K562 (cell line): Measurements from ENCODE around the gene IL17F. TPM values are rescaled to one million over a fixed set of nuclear protein-coding genes. Genes with fewer than 3 reads are reported as not detected.

Experiments
- ATAC-seq: fragments of 200-7000 bp; cut with Tn5 transposase; 3 replicates; pipeline ENCODE4 v1.9.1; 2020; ENCODE audit warnings: moderate library complexity
- BruUV-seq: library from RNA; stranded (reverse); fragments of 400-500 nt; replicated peaks from 2 replicates; lab custom pipeline; 2021; lab: Mats Ljungman, UMichigan
- CTCF ChIA-PET: fragments of 300-600 bp; formaldehyde crosslinking; extraction: SDS; loops from one replicate; lab custom pipeline; 2021; ENCODE audit warnings: low intra/inter-chr PET ratio; lab: Yijun Ruan, JAX
- POLR2A ChIA-PET: fragments of 300-600, 350-650 bp; sonication (Branson Sonifier 250); formaldehyde crosslinking; extraction: SDS; loops from one replicate; lab custom pipeline; 2021; ENCODE audit warnings: antibody characterized with exemption, inconsistent platforms; lab: Yijun Ruan, JAX
- DNase-seq, 4 experiments: peaks; one replicate each; pipeline versions ENCODE4 v3.0.0 to v3.0.0-alpha.2; 2011 to 2018; ENCODE audit warnings: low spot score in 3 of 4, mixed read lengths in 3 of 4; ENCODE audit errors: extremely low read depth in 1 of 4
- FAIRE-seq: peaks from 2 replicates; lab custom pipeline; 2011; peaks lifted over from hg19 to GRCh38; lab: Jason Lieb, UNC
- H2AFZ ChIP-seq: 2 replicates; pipeline ENCODE4 v1.6.0; 2011; ENCODE audit warnings: low read depth, low read length, control low read depth, inconsistent platforms
- H3K27ac ChIP-seq: fragments of 200-600 bp; 3 replicates; pipeline ENCODE4 v1.8.0; 2011; ENCODE audit warnings: low read depth, mild to moderate bottlenecking, control low read depth, inconsistent platforms, low read length, moderate library complexity, mixed read lengths; ENCODE audit errors: extremely low read depth
- H3K27me3 ChIP-seq, 2 experiments: fragments of 300-600 bp in 1 of 2; 2 replicates in 1 of 2; 3 replicates in 1 of 2; pipeline versions ENCODE4 v1.6.0 to v1.8.0; 2011; ENCODE audit warnings: inconsistent platforms in 2 of 2, low read length in 2 of 2, mild to moderate bottlenecking in 1 of 2, mixed read lengths in 1 of 2, moderate library complexity in 1 of 2; ENCODE audit not compliant: control insufficient read depth in 2 of 2, insufficient read depth in 2 of 2
- H3K36me3 ChIP-seq: fragments of 300-600 bp; 3 replicates; pipeline ENCODE4 v1.8.0; 2011; ENCODE audit warnings: mild to moderate bottlenecking, low read length, inconsistent platforms; ENCODE audit not compliant: control insufficient read depth, insufficient read depth
- H3K4me1 ChIP-seq, 2 experiments: fragments of 200-600 bp in 1 of 2; replicated peaks in 1 of 2; 2 replicates in 1 of 2; 3 replicates in 1 of 2; pipeline versions ENCODE4 v1.5.1 to v1.8.0; 2011; ENCODE audit warnings: inconsistent platforms in 2 of 2, low read length in 2 of 2, mild to moderate bottlenecking in 1 of 2, mixed read lengths in 1 of 2, moderate library complexity in 1 of 2; ENCODE audit not compliant: control insufficient read depth in 2 of 2, insufficient read depth in 2 of 2
- H3K4me2 ChIP-seq: 2 replicates; pipeline ENCODE4 v1.6.1; 2011; ENCODE audit warnings: low read length, control low read depth, inconsistent platforms, mixed read lengths; ENCODE audit not compliant: insufficient read depth
- H3K4me3 ChIP-seq: fragments of 200-600 bp; sonication (generic), shearing (Covaris generic); 2 replicates; pipeline ENCODE4 v1.5.1; 2016; ENCODE audit warnings: control low read depth, inconsistent platforms
- H3K79me2 ChIP-seq: fragments of 200-600 bp; 3 replicates; pipeline ENCODE4 v1.8.0; 2011; ENCODE audit warnings: low read length, inconsistent platforms; ENCODE audit not compliant: control insufficient read depth, insufficient read depth
- H3K9ac ChIP-seq, 2 experiments: 2 replicates each; pipeline versions ENCODE4 v1.6.0 to v1.6.1; 2011; ENCODE audit warnings: low read depth in 2 of 2, low read length in 2 of 2, control low read depth in 1 of 2, inconsistent platforms in 1 of 2, mild to moderate bottlenecking in 1 of 2, mixed read lengths in 1 of 2; ENCODE audit not compliant: insufficient read depth in 1 of 2
- H3K9me1 ChIP-seq: one replicate; pipeline ENCODE4 v1.6.0; 2011; ENCODE audit warnings: inconsistent platforms, mild to moderate bottlenecking, low read length, moderate library complexity; ENCODE audit not compliant: control insufficient read depth, insufficient read depth
- H3K9me3 ChIP-seq: replicated peaks from 2 replicates; pipeline ENCODE4 v1.5.1; 2011; ENCODE audit warnings: low read depth, low read length, inconsistent platforms; ENCODE audit not compliant: control insufficient read depth, insufficient read depth
- H4K20me1 ChIP-seq: replicated peaks from 2 replicates; pipeline ENCODE4 v1.6.1; 2011; ENCODE audit warnings: low read length, inconsistent platforms, mixed read lengths; ENCODE audit not compliant: control insufficient read depth, insufficient read depth
- BHLHE40 ChIP-seq: IDR thresholded peaks from 2 replicates; pipeline ENCODE4 v1.6.1; 2011; ENCODE audit warnings: low read length, improper control_type of control experiment
- KDM1A ChIP-seq, 2 experiments: fragments of 450-650 bp; IDR thresholded peaks; 2 replicates each; pipeline ENCODE4 v1.6.1; 2016; ENCODE audit warnings: mild to moderate bottlenecking in 2 of 2
- MYBL2 ChIP-seq, 2 experiments: fragments of 450-650 bp in 1 of 2; sonication (generic) in 1 of 2; formaldehyde crosslinking in 1 of 2; IDR thresholded peaks; 2 replicates each; pipeline versions ENCODE4 v1.6.1 to v1.8.1; 2017 to 2022; ENCODE audit warnings: borderline replicate concordance in 1 of 2, inconsistent platforms in 1 of 2, low read depth in 1 of 2, mild to moderate bottlenecking in 1 of 2, missing genetic modification reagents in 1 of 2, moderate library complexity in 1 of 2
- SP2 ChIP-seq: IDR thresholded peaks from 2 replicates; pipeline ENCODE4 v1.6.1; 2011; ENCODE audit warnings: mild to moderate bottlenecking, low read depth, low read length, moderate library complexity; ENCODE audit not compliant: poor library complexity, severe bottlenecking; ENCODE audit errors: extremely low read depth
- STAG1 ChIP-seq: sonication (generic); formaldehyde crosslinking; IDR thresholded peaks from 2 replicates; pipeline ENCODE4 v1.5.0; 2020; ENCODE audit warnings: missing genetic modification reagents, borderline replicate concordance
- XRCC5 ChIP-seq: fragments of 200-400 bp; formaldehyde crosslinking; IDR thresholded peaks from 2 replicates; pipeline ENCODE4 v1.6.1; 2017; ENCODE audit warnings: low read depth, mild to moderate bottlenecking, low read length
- ZEB2 ChIP-seq: fragments of 450-650 bp; IDR thresholded peaks from 2 replicates; pipeline ENCODE4 v1.6.1; 2016
- ZFP1 ChIP-seq: fragments of 450-650 bp; formaldehyde crosslinking; IDR thresholded peaks from 2 replicates; pipeline ENCODE4 v1.4.0; 2020; ENCODE audit warnings: mild to moderate bottlenecking, mixed read lengths
- ZNF274 ChIP-seq: IDR thresholded peaks from 2 replicates; pipeline ENCODE4 v1.6.1; 2011; ENCODE audit warnings: low read depth, mild to moderate bottlenecking, low read length, moderate library complexity, borderline replicate concordance
- ZNF444 ChIP-seq: fragments of 250-450 bp; sonication (Bioruptor Pico); IDR thresholded peaks from 2 replicates; pipeline ENCODE4 v1.4.0; 2020; ENCODE audit warnings: mild to moderate bottlenecking, moderate library complexity
- ZNF518B ChIP-seq: fragments of 250-450 bp; sonication (Bioruptor Pico); IDR thresholded peaks from 2 replicates; pipeline ENCODE4 v1.5.0; 2021; ENCODE audit warnings: mild to moderate bottlenecking, moderate library complexity
- WGBS: fragments of 100-300 bp; shearing (Covaris generic); methylation state at CpG from one replicate; pipeline ENCODE4 v1.1.6; 2016; ENCODE audit warnings: low coverage, mixed read lengths; ENCODE audit not compliant: insufficient coverage; ENCODE audit errors: missing lambda C conversion rate; 5-methylcytosine and 5-hydroxymethylcytosine counted together
- in situ Hi-C: fragments of 300-500 bp; cut with MboI; formaldehyde crosslinking; loops from 4 replicates; pipeline ENCODE4 v1.15.0; 2018; ENCODE audit warnings: inconsistent platforms, mixed read lengths
- intact Hi-C: fragments of 100-400 bp; cut with micrococcal nuclease; formaldehyde crosslinking; loops from 2 replicates; pipeline ENCODE4 v1.14.2; 2022
- polyA plus RNA-seq, 8 experiments: library from polyadenylated mRNA; depleted of rRNA in 4 of 8; stranded (reverse) in 5 of 8; unstranded in 3 of 8; fragments of >200 nt; fragmentation: Nextera tagmentation in 2 of 8; fragmentation: Illumina TruSeq in 1 of 8; extraction: Ambion mirVana in 2 of 8; extraction: Trizol in 1 of 8; gene quantifications; 2 replicates each; pipeline versions ENCODE4 v1.2.1 to v1.2.3, GENCODE V29; 2011 to 2014; ENCODE audit warnings: inconsistent platforms in 1 of 8, missing spikeins in 1 of 8
- total RNA-seq, 7 experiments: library from RNA; depleted of rRNA in 6 of 7; stranded (reverse); fragments of >200 nt in 6 of 7; fragmentation: Illumina TruSeq in 2 of 7; extraction: Trizol in 2 of 7; gene quantifications; 2 replicates each; pipeline versions ENCODE4 v1.2.1 to v1.2.3, GENCODE V29; 2011 to 2021; ENCODE audit warnings: low replicate concordance in 1 of 7

Gene IL17F
- total and polyA plus RNA-seq, 9 of the 15 experiments (the other 6 are each of a cell fraction or from before 2014, with no cell fraction given): not detected

GRCh38 chr6:52288841-52289240 is 44.5 kb upstream of the IL17F start:
- CTCF ChIA-PET: no interaction called here
- Histone ChIP-seq H3K9me1 (no peaks in the 10 kb centered on the region), H3K79me2 (peaks cover 8% of the 10 kb centered on the region), H3K27ac (no peak overlapping the region), H3K4me1 (peaks cover 3 to 20% of the 10 kb centered on the region in 2 experiments; a peak in 4 of 5 replicates), H3K9ac (no peak overlapping the region), H3K4me3 (no peak overlapping the region), H3K4me2 (no peak overlapping the region), H3K36me3 (no peaks in the 10 kb centered on the region)
- POLR2A ChIA-PET: no interaction called here
- intact Hi-C loops: loop anchor here (5.0 to 10.0 kb wide), 2 partner anchors 226 to 288 kb away; partner anchors contain the start of gene TRAM2
- no peak for DNase-seq
- FAIRE-seq: no peak
- TF ChIP-seq KDM1A (IDR thresholded peaks at IDR 0.05): 0 out of 4 replicates have a peak, but pooled peaks of 1 of the 2 experiments have one; percentile 17
- TF ChIP-seq ZFP1: no peak
- no peak for TF ChIP-seq SP2
- TF ChIP-seq, all 486 proteins: peak for 1
- WGBS: 49% methylated on average over 2 of the region's 2 CpGs
- ATAC-seq: no peak
- Histone ChIP-seq H4K20me1 (no peaks in the 10 kb centered on the region), H3K27me3 (no peaks in the 10 kb centered on the region), H2AFZ (no peak overlapping the region), H3K9me3 (no peaks in the 10 kb centered on the region)
- in situ Hi-C loops: no loop called here
- BruUV-seq: no TSS peak

- no peak for ATAC-seq
- peaks cover 4% of the 10 kb centered on the region for H3K36me3 ChIP-seq
- H3K4me2 ChIP-seq: no peak overlapping the region
- CTCF ChIA-PET: interaction anchor here (2.8 kb wide), 1 partner anchor 112 kb away, joined by 24 read pairs; no protein-coding TSS in a partner anchor
- intact Hi-C loops: loop anchor here (5.0 to 10.0 kb wide), 2 partner anchors 227 to 289 kb away; partner anchors contain the start of gene TRAM2
- H2AFZ ChIP-seq: peak overlapping the region; percentile 29; the same call in 1 of the 2 replicates
- no peaks in the 10 kb centered on the region for H3K27me3 ChIP-seq
- BruUV-seq: no TSS peak
- FAIRE-seq: no peak
- DNase-seq: no peak
- no peak overlapping the region for H3K9ac ChIP-seq
- TF ChIP-seq ZNF274 (no peak), MYBL2 (IDR thresholded peaks at IDR 0.05; ENCODE audit: low read depth) (no peak), MYBL2 (CRISPR knock-in tag; IDR thresholded peaks at IDR 0.05; ENCODE audit: borderline replicate concordance) (no peak), XRCC5 (no peak), ZEB2 (no peak), STAG1 (CRISPR knock-in tag) (no peak), ZNF518B (no peak), ZNF444 (CRISPR knock-in tag) (no peak), BHLHE40 (no peak)
- no peak overlapping the region for H3K27ac ChIP-seq
- H3K4me3 ChIP-seq: no peak overlapping the region
- peaks cover 14% of the 10 kb centered on the region for H3K79me2 ChIP-seq
- H3K4me1 ChIP-seq: peaks cover 3 to 20% of the 10 kb centered on the region in 2 experiments; a peak in 4 of 5 replicates
- no peaks in the 10 kb centered on the region for H3K9me1 ChIP-seq
- H4K20me1 ChIP-seq: no peaks in the 10 kb centered on the region; the same call in 1 of the 2 replicates
- 80% methylated on average over 7 of the region's 7 CpGs for WGBS
- H3K9me3 ChIP-seq: no peaks in the 10 kb centered on the region
- POLR2A ChIA-PET: no interaction called here
- in situ Hi-C loops: no loop called here
Measured at GRCh38 chr6:52288216-52288615, 43.9 kb upstream of the IL17F start.
